Smooth muscle cell (in vitro differentiated cells): ENCODE measurements around the gene RHBDL1. TPM values are rescaled to one million over a fixed set of nuclear protein-coding genes. Genes with fewer than 3 reads are reported as not detected.

Experiments used
- DNase-seq: peaks from one replicate; lab custom pipeline; 2025; ENCODE audit not compliant: unreplicated experiment; lab: John Stamatoyannopoulos, UW
- H2AFZ ChIP-seq: fragments of 200-600 bp; sonication (generic); 2 replicates; pipeline ENCODE4 v1.6.0; 2016; ENCODE audit warnings: antibody characterized with exemption, low read depth, mild to moderate bottlenecking
- H3F3A ChIP-seq: fragments of 200-600 bp; sonication (generic); 2 replicates; pipeline ENCODE4 v1.6.0; 2017; ENCODE audit warnings: antibody characterized with exemption, low read depth
- H3K27ac ChIP-seq: fragments of 200-600 bp; sonication (generic); 2 replicates; pipeline ENCODE4 v1.5.1; 2016; ENCODE audit warnings: low read depth, mild to moderate bottlenecking
- H3K27me3 ChIP-seq: fragments of 200-600 bp; sonication (generic); 2 replicates; pipeline ENCODE4 v1.6.1; 2016; ENCODE audit warnings: low read depth, mild to moderate bottlenecking
- H3K36me3 ChIP-seq: fragments of 200-600 bp; sonication (generic); 2 replicates; pipeline ENCODE4 v1.5.1; 2016; ENCODE audit warnings: low read depth
- H3K4me1 ChIP-seq: fragments of 200-600 bp; sonication (generic); 2 replicates; pipeline ENCODE4 v1.5.1; 2016; ENCODE audit warnings: low read depth
- H3K4me2 ChIP-seq: fragments of 200-600 bp; sonication (generic); 2 replicates; pipeline ENCODE4 v1.6.0; 2016; ENCODE audit warnings: mild to moderate bottlenecking
- H3K4me3 ChIP-seq: fragments of 200-600 bp; sonication (generic); 2 replicates; pipeline ENCODE4 v1.5.1; 2016; ENCODE audit warnings: mild to moderate bottlenecking
- H3K79me2 ChIP-seq: fragments of 200-600 bp; sonication (generic); 2 replicates; pipeline ENCODE4 v1.6.0; 2016; ENCODE audit warnings: low read depth, mild to moderate bottlenecking
- H3K9ac ChIP-seq: fragments of 200-600 bp; sonication (generic); 2 replicates; pipeline ENCODE4 v1.6.0; 2016; ENCODE audit warnings: low read depth
- H3K9me3 ChIP-seq: fragments of 200-600 bp; sonication (generic); replicated peaks from 2 replicates; pipeline ENCODE4 v1.5.1; 2016; ENCODE audit warnings: low read depth
- H4K20me1 ChIP-seq: fragments of 200-600 bp; sonication (generic); 2 replicates; pipeline ENCODE4 v1.6.0; 2016; ENCODE audit warnings: low read depth
- CTCF ChIP-seq: fragments of 200-600 bp; sonication (generic); IDR thresholded peaks from 2 replicates; pipeline ENCODE4 v1.5.1; 2017; ENCODE audit warnings: borderline replicate concordance, mild to moderate bottlenecking, antibody characterized with exemption; ENCODE audit not compliant: insufficient read depth, poor library complexity, severe bottlenecking
- WGBS: methylation state at CpG from one replicate; pipeline ENCODE4 v1.1.7; 2016; ENCODE audit warnings: low lambda C conversion rate; 5-methylcytosine and 5-hydroxymethylcytosine counted together
- polyA plus RNA-seq: library from polyadenylated mRNA; unstranded; fragments of >200 nt; fragmentation: Nextera tagmentation; extraction: Ambion mirVana; gene quantifications from 2 replicates; pipeline ENCODE4 v1.2.1, GENCODE V29; 2016
- total RNA-seq: library from RNA; depleted of rRNA; stranded (reverse); fragments of >200 nt; gene quantifications from 2 replicates; pipeline ENCODE4 v1.2.3, GENCODE V29; 2014

Gene RHBDL1
- total and polyA plus RNA-seq, 2 experiments from 2014 or later: 2.7 to 3.7 TPM

- no peaks in the 10 kb centered on the region for H3K27me3 ChIP-seq
- no peaks in the 10 kb centered on the region for H4K20me1 ChIP-seq
- H3K79me2 ChIP-seq: peaks cover 4% of the 10 kb centered on the region
- no peak overlapping the region for H2AFZ ChIP-seq
- no peak overlapping the region for H3K27ac ChIP-seq
- peaks cover 14% of the 10 kb centered on the region for H3K4me1 ChIP-seq
- TF ChIP-seq CTCF: no peak
- no peak overlapping the region for H3K4me3 ChIP-seq
- DNase-seq: no peak
- WGBS: 96% methylated on average over 22 of the region's 22 CpGs
- H3K9me3 ChIP-seq: no peaks in the 10 kb centered on the region
- H3K36me3 ChIP-seq: no peaks in the 10 kb centered on the region
- H3K9ac ChIP-seq: no peak overlapping the region
- no peak overlapping the region for H3K4me2 ChIP-seq
- peaks cover 6% of the 10 kb centered on the region for H3F3A ChIP-seq
Observed at GRCh38 chr16:651844-652243, 23.6 kb upstream of the RHBDL1 start.

- no peaks in the 10 kb centered on the region for H3K27me3 ChIP-seq
Observed at GRCh38 chr16:652454-653305, 22.8 kb upstream of the RHBDL1 start.

GRCh38 chr16:654034-654433 lies 21.4 kb upstream of the RHBDL1 start:
- Histone ChIP-seq H3K4me3 (no peak overlapping the region), H3K4me2 (no peak overlapping the region), H3K4me1 (peaks cover 7% of the 10 kb centered on the region), H3K9ac (no peak overlapping the region), H4K20me1 (no peaks in the 10 kb centered on the region), H3K9me3 (no peaks in the 10 kb centered on the region), H2AFZ (no peak overlapping the region), H3K27me3 (no peaks in the 10 kb centered on the region), H3K36me3 (no peaks in the 10 kb centered on the region), H3K27ac (no peak overlapping the region), H3F3A (no peaks in the 10 kb centered on the region), H3K79me2 (no peaks in the 10 kb centered on the region)
- no peak for TF ChIP-seq CTCF
- WGBS: 93% methylated on average over 12 of the region's 12 CpGs
- no peak for DNase-seq

More at GRCh38 chr16:652454-653305, 22.8 kb upstream of the RHBDL1 start:
- H3K27ac ChIP-seq: no peak overlapping the region
- H3K4me3 ChIP-seq: no peak overlapping the region
- H3K79me2 ChIP-seq: peaks cover 4% of the 10 kb centered on the region
- H3K9me3 ChIP-seq: no peaks in the 10 kb centered on the region
- H3F3A ChIP-seq: peaks cover 6% of the 10 kb centered on the region
- no peak overlapping the region for H2AFZ ChIP-seq
- DNase-seq: no peak
- H3K9ac ChIP-seq: no peak overlapping the region
- no peaks in the 10 kb centered on the region for H3K36me3 ChIP-seq
- TF ChIP-seq CTCF: no peak
- no peak overlapping the region for H3K4me2 ChIP-seq
- no peaks in the 10 kb centered on the region for H4K20me1 ChIP-seq
- 93% methylated on average over 28 of the region's 28 CpGs for WGBS
- peaks cover 14% of the 10 kb centered on the region for H3K4me1 ChIP-seq

GRCh38 chr16:657487-657886 lies 18.0 kb upstream of the RHBDL1 start:
- Histone ChIP-seq H3K79me2 (no peaks in the 10 kb centered on the region), H3K9me3 (no peaks in the 10 kb centered on the region), H3F3A (no peaks in the 10 kb centered on the region), H3K27ac (no peak overlapping the region), H3K4me3 (no peak overlapping the region), H2AFZ (no peak overlapping the region), H3K36me3 (no peaks in the 10 kb centered on the region), H4K20me1 (no peaks in the 10 kb centered on the region), H3K4me2 (no peak overlapping the region), H3K9ac (no peak overlapping the region), H3K4me1 (peaks cover 3% of the 10 kb centered on the region), H3K27me3 (no peaks in the 10 kb centered on the region)
- no peak for DNase-seq
- 96% methylated on average over 19 of the region's 22 CpGs for WGBS
- no peak for TF ChIP-seq CTCF
